Brain microvascular endothelial cell (primary cell): ENCODE results near the gene NHSL1.

Experiments used
- DNase-seq: peaks from one replicate; pipeline ENCODE4 v3.0.0-alpha.2; 2020
- H3K27ac ChIP-seq: fragments of 250-450 bp; sonication (Bioruptor Pico); 2 replicates; pipeline ENCODE4 v1.5.1; 2020; ENCODE audit warnings: mild to moderate bottlenecking, moderate library complexity
- H3K27me3 ChIP-seq: fragments of 250-450 bp; sonication (Bioruptor Pico); replicated peaks from 2 replicates; pipeline ENCODE4 v1.5.1; 2020; ENCODE audit warnings: mild to moderate bottlenecking
- H3K36me3 ChIP-seq: fragments of 250-450 bp; sonication (Bioruptor Pico); replicated peaks from 2 replicates; pipeline ENCODE4 v1.5.1; 2020; ENCODE audit warnings: mild to moderate bottlenecking
- H3K4me3 ChIP-seq: 2 replicates; pipeline ENCODE4 v1.5.1; 2011; ENCODE audit warnings: low read depth, mild to moderate bottlenecking, control low read depth, low read length, moderate library complexity
- CTCF ChIP-seq: IDR thresholded peaks from 2 replicates; pipeline ENCODE4 v1.5.1; 2011; ENCODE audit warnings: low read depth, mild to moderate bottlenecking, moderate library complexity, low read length, control low read depth, inconsistent platforms; ENCODE audit errors: missing control alignments
- in situ Hi-C: cut with HindIII; loops from 2 replicates; pipeline ENCODE4 v1.10.0; 2017; ENCODE audit warnings: low sequenced_read_pairs, low pct_ligation_motif_present

NHSL1 gene

GRCh38 chr6:138434925-138435324 lies 64.4 kb downstream of the NHSL1 start:
- no peak overlapping the region for H3K4me3 ChIP-seq
- in situ Hi-C loops = no loop called here
- no peaks in the 10 kb centered on the region for H3K27me3 ChIP-seq
- no peak for TF ChIP-seq CTCF
- DNase-seq = no peak
- H3K27ac ChIP-seq = no peak overlapping the region
- H3K36me3 ChIP-seq = peaks cover 2% of the 10 kb centered on the region

- no peak for TF ChIP-seq CTCF
- H3K27ac ChIP-seq = no peak overlapping the region
- in situ Hi-C loops = no loop called here
Observed at GRCh38 chr6:138434096-138434495, 65.2 kb downstream of the NHSL1 start.

GRCh38 chr6:138432063-138432356 lies 67.3 kb downstream of the NHSL1 start:
- TF ChIP-seq CTCF = no peak
- peaks cover 2% of the 10 kb centered on the region for H3K36me3 ChIP-seq
- no peak overlapping the region for H3K27ac ChIP-seq
- H3K27me3 ChIP-seq = no peaks in the 10 kb centered on the region
- H3K4me3 ChIP-seq = no peak overlapping the region
- DNase-seq = no peak
- in situ Hi-C loops = no loop called here

More at GRCh38 chr6:138434096-138434495, 65.2 kb downstream of the NHSL1 start:
- Histone ChIP-seq H3K27me3 (no peaks in the 10 kb centered on the region), H3K36me3 (peaks cover 4% of the 10 kb centered on the region), H3K4me3 (no peak overlapping the region)
- no peak for DNase-seq

- in situ Hi-C loops = no loop called here
- H3K4me3 ChIP-seq = no peak overlapping the region
- peaks cover 2% of the 10 kb centered on the region for H3K36me3 ChIP-seq
- no peaks in the 10 kb centered on the region for H3K27me3 ChIP-seq
- no peak overlapping the region for H3K27ac ChIP-seq
- no peak for DNase-seq
- TF ChIP-seq CTCF = no peak
Observed at GRCh38 chr6:138431256-138432062, 67.8 kb downstream of the NHSL1 start.

GRCh38 chr6:138430361-138431145 lies 68.7 kb downstream of the NHSL1 start:
- TF ChIP-seq CTCF = no peak
- Histone ChIP-seq H3K27ac (no peak overlapping the region), H3K27me3 (no peaks in the 10 kb centered on the region), H3K36me3 (peaks cover 2% of the 10 kb centered on the region), H3K4me3 (no peak overlapping the region)
- no peak for DNase-seq
- in situ Hi-C loops = no loop called here
